SKM-1 (cell line): Measurements from ENCODE around the gene IQSEC3.

Source experiments
- DNase-seq: peaks from one replicate; lab custom pipeline; 2025; ENCODE audit not compliant: unreplicated experiment; lab: John Stamatoyannopoulos, UW

IQSEC3 gene

DNA sequence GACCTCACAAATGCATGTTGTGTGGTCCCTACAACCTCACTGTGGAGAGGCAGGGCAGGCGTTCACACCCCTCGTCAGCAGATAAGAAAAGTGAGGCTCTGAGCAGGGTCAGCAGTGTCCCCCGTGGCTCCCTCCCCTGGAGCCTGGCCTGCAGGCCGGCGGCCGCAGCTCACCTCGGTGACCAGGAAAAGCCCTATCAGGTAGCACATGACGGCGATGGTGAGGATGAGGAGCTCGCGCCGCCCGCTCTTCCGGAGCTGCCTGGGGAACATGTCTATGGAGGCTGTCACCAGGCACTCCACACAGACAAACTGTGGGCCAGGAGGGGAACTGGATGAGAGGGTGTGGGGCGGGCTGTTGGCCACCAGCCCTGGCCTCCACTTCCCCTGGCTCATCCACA, 129.4 kb downstream of the IQSEC3 start:
- no peak for DNase-seq

DNA sequence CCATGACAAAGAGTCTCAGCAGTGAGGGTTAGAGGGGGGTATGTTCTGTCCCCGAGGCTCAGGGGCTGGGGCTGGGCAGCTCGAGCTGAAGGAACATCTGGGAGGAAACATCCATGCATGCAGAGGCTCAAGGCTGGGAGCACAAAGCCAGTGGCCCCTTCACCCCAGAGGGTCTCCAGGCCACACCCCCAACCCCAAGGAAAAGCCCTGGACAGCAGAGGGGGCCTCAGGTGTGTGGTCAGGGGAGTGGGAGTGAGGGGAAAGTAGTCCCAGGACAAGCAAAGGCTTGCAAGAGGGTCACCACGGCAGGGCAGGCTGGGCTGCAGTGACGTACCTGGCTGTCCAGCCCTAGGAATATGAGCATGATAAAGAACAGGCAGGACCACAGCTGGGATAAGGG, 129.9 kb downstream of the IQSEC3 start:
- no peak for DNase-seq

DNA sequence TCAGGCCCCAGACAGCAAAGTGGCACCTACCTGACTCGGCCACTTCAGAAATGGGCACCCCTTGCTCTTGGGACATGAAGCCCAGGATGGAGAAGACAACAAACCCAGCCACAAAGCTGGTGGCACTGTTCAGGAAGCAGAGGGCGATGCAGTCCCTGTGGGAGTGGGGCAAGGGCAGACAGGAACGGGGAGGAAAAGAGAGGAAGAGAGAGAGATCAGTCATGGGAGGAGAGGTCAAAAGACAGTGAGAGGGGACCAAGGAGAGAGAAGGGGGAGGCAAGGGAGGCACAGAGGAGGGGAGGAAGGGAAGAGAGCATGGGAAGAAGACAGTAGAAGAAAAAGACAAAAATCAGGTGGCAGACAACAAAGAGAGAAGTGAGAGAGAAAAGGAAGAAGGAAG, 130.8 kb downstream of the IQSEC3 start:
- no peak for DNase-seq

DNA sequence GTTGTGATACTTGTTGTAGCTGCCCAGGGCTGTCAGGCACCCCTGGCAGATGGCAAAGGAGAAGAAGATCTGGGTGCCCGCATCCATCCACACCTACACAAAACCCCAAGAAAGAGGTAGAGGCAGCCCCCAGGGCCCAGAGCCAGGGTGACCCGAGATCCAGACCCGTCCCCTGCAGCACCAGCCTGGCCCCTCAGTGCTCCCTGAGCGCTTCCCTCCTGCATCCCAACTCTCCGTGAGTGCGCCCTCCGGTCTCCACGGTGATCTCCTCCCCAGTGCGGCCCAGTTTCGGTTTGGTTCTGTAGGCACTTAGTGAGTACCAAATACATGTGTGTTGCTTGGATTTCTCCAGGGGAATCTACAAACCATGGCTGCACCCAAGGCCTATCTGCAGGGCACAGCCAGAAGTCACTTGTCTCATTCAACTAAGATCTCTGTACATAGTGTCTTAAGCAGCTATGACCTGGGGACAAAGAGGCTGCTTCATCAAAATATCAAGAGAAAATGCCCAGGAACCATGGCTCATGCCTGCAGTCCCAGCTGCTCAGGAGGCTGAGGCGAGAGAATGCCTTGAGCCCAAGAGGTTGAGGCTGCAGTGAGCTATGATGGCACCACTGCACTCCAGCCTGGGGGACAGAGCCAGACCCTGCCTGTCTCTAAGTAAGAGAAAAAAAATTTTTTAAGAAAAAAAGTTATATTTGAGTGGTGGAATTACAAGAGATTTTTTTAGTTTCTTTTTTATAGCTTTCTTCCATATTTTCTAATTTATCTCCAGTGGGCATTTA, 131.5 kb downstream of the IQSEC3 start:
- no peak for DNase-seq

DNA sequence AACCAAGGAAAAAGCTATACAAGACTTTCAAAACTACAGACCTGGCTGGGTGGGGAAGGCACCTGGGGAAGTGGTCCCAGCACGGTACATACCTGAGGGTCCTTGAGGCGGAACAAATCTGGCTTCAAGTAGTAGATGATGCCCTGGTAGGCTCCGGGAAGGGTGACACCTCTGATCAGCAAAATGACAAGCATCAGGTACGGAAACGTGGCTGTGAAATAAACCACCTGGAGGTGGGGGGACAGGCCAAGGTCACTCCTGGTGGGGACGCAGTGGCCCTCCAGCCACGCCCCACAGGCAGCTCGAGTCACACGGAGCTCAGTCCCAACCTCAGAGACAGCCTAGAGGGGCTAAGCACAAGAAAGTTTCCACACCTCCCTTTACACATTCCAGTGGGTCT, 132.1 kb downstream of the IQSEC3 start:
- no peak for DNase-seq

DNA sequence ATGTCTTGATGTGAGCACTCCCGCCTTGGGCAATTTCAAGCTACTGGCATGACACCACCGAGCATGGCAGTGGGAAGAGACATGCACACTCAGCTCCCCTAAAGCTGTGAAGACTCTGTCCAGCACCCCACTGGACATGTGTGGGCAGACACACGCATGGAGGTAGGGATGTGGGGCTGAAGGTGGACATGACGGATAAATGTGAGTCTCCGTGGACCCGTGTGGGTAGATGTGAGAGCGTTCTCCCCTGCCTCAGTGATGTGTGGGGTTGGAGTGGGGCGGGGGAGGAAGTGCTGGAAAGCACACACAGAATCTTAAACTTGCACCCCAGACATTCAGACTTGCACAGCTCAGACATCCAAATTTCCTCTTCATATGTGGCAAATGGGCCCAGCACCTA, 134.8 kb downstream of the IQSEC3 start:
- no peak for DNase-seq

DNA sequence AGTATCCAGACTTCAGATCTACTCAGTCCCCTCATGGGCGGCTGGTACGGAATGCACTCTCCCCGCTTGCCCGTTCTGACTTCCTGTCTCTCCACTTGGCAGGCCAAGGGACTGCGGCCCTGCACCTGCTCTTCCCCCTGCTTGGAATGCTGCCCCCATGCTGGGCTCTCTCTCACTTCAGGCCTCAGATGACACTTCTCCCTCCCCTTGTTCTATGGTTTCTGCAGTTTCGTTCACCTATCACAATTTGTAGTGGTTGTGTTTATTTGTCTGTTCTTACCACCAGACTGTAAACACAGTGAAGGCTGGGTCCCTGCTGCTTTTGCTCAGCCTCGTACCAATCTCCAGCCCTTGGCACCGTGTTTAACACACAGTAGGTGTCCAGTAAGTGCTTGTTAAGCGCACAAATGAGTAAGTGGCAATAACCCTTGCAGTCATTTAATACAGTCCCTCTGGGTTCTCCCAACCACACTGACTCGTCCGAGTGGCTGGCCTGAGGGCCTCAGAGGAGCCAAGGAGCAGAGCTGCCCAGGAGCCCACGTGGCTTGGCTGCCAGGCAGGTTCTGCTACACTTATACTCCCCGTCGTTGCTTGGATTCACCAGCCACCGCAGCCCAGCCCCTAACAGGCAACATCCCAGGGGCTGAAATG, 135.6 kb downstream of the IQSEC3 start:
- DNase-seq, result no peak

DNA sequence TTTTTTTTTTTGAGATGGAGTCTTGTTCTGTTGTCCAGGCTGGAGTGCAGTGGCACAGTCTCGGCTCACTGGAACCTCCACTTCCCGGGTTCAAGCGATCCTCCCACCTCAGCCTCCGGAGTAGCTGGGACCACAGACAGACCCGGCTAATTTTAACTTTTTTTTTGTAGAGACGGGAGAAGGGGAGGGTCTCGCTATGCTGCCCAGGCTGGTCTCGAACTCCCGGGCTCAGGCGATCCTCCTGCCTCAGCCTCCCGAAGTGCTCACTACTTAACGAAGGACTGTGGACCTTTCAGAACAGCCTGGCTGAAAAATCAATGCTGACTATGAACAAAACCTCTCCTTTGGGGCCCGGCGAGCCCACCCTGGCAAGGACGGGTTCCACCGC, 136.5 kb downstream of the IQSEC3 start:
- no peak for DNase-seq

DNA sequence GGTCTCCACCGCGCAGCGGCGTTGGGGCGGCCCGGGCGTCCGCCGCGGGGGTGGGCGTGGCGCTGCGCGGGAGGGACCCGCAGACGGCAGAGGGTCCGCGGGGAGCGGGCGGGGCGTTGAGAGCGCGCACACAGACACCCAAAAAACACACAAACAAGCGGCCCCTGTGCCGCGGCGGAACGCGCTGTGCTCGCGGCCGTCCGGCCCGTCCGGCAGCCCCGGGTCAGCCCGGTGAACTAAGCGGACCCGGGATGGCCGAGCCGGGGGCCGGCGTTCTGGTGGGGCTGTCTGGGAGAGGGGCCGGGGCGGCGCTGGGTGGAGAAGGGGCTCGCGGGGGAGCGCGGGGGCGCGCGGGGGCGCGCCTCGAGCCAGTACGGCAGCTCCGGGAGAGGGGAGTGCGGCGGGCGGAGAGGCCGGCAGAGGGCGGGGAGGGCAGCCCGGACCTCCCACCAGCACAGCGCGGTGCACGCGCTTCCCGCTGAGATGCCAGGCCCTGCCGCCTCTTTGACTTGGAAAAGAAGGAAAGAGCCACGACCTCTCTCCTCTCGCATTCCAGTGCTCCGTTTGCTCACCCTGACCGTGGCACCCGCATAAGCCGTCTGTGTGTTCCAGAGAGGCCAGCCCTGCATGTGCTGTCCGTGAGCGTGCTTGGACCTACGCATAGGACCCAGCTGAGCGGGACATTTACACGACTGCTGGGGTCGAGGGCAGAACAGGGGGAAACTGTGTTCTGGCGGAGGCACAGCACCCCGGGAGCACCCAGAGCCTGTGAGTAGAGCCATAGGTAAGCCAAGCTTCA, 137.1 kb downstream of the IQSEC3 start:
- no peak for DNase-seq

DNA sequence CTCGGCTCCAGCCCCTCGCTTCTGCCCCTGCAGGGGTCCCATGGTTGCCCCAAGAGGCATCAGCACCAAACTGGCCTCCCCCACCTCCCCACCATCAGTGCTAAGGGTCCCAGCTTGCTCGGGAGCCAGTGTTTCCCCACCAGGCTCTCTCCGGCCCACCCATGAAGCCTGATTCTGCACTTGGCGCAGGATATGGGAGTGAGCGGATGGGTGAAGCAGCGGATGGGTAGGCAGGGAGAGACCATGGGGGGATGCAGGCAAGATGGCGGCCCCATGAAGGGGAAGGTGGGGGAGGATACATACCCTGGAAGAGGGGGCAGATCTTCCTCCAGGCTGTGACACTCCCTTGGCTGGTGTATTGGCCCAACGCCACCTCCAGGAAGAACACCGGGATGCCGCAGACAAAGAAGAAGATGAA, 137.7 kb downstream of the IQSEC3 start:
- no peak for DNase-seq

DNA sequence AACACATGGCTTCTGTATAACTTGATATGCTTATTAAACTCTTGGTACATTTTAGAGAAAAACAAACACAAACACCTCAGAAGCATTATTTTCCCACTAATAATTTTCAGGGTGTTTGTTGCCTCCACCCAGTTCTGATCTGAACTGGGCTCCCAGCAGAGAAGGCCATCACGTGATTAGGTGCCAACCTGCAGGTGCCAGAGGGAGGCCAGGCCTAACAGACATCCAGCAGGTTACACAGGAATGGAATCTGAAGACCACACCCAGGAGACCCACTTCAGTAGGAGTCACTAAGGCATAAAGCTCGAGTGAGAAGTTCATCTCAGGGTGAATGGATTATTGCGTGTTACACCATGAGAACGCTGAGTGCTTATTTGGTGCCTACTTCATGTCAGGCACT, 138.5 kb downstream of the IQSEC3 start:
- DNase-seq, result no peak

DNA sequence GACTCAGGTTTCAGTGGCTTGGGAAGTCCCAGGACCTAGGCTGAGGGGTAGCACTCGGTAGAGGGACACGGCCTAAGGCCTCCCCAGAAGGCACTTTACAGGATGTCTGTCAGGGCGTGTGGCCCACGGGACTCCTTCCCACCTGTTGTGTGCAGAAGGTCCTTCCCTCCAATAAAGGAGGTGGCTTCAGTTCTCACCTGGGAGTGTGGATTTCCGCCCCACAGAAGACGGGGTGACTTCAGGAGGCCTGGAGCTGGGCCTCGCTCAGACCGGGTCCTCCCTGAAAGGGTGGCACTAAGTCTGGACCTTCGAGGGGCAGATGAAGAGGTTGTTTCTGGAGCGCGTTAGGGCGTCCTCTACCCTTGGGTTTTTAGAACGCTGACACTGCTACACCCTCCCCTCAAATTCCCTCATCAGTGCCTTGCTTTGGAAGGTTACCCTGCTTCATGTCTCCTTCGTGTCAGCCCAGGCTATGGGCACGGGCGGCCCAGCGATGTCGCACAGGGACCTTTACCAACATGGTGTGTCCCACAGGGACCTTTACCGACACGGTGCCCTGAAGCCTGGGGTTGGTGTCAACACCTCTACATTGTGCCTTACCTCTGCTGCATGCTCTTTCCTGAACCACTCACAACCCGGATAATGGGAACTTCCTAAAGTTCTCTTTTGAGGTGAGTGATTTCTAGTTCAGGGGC, 140.3 kb downstream of the IQSEC3 start:
- DNase-seq, result no peak

DNA sequence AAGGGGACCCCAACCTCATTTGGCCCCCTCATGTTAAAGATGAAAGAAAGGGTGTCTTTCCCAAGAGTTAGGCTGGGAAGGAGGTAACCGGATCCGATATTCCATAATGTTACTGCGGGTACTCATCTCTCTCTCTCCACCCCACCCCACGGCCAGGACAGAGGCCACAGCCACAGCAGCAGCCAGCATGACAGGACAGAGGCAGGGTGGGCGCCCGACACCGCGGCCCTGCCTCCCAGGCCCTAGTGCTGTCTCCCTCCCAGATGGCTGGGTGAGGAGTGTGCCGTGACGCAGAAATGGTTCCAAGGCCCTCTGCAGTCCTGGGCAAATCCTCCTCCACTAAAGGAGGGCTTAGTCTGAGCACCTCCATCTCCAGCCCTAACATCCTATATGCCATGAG, 141.2 kb downstream of the IQSEC3 start:
- DNase-seq, result no peak

DNA sequence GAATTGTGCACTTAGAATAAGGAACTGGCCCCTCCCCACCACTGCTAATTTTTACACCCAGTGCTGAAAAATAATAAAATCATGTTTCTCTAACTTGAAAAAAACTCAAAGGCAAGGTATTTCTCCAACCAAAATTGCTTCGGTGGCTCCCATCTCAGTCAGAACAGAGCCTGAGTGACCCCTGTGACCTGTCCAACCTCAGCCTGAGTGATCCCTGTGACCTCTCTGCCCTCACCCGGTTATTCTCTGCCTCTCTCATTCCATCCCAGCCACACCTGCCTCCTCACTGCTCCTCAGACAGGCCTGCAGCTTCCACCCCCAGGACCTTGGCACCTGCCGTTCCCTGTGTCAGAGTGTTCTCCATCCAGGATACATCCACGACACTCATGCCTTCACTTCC, 142.2 kb downstream of the IQSEC3 start:
- DNase-seq, result no peak

DNA sequence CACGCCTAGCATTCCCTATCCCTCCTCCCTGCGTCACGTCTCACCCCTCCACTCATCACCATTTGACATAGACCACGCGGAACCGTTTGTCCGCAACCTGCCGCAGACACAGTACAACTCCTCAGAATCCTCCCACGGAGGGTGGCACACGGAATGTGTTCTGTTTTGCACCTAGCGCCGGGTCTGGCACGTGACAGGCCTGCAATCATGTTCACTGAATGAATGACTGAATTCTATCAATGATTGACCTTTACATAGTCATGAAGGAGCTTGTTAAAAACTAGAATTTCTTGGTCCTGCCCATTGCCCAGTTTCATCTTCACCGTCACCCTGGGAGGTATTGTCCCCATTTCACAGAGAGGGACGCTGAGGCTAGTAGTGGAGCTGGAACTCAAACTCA, 142.7 kb downstream of the IQSEC3 start:
- DNase-seq, result no peak

DNA sequence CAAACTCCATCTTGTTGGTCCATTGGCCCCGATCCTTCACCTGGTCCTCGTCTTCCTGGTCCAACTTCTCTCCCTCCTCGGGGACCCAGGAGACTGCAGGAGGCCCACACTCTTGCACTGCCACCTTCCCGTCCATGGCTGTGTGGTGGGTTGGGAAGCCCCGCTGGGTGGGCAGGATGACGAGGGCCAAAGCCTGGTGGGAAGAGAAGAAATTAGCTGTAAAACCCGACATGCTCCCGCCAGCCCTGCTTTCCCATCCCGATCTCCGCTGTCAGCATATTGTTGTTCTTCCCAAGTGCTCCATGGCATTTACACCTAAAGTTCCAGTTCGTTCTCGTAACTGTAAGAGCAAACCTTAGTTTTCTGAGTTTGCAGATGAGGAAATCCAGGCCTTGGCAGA, 143.3 kb downstream of the IQSEC3 start:
- no peak for DNase-seq

DNA sequence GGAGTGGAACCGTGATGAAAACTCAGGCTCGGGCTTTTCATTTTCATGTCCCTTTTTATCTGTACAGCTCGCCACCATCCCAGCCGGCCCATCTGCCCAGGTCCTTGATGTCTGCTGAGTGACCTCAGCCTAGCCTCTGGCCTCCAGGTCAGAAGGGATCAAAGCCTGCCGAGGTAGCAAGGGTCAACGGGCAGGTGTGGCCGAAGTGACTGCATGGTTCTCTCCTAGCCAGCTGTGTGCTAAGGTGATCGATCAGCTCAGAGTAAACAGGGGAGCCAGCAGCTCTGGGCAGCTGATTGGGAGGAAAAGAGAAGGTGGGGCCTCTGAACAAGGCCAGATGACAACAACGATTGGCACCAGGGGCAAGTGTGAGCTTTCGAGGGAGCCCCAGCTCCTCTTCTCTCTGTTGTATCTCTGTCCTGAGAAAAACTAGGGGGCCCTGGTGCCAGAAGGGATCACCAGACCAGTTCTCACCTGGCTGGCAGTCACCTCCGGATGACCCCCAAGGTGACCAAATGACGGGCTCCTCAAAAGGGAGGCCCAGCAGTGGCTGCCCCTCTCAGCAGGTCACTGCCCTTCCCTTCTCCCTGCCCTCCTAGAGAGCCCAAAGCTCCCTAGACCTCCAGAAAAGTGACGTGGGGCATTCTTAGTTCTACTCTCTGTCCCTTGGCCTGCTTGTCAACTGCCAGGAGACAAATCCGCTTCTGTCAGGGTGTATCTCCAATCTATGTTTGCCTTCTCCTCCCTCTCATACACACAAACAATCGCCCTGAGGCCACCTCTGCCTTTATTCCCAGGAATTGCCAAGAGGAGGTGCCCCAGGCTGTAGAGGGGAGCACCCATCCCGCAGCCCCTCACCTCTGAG, 143.9 kb downstream of the IQSEC3 start:
- DNase-seq, result no peak

DNA sequence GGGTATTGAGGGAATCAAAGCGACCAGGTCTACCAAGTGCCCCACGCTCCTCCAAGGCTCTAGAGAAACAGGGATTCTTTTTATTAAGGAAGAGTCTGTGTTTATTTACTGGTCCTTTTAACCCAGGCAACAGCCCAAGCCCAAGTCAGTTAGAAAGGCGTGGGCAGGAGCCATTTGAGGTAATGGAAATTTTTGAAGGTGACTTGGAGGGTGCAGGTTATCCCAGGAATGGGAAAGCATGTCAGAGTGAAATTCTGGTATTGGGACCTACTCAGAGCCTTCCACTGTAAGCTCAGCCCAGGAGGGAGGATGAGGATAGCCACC, 144.5 kb downstream of the IQSEC3 start:
- DNase-seq, result no peak

DNA sequence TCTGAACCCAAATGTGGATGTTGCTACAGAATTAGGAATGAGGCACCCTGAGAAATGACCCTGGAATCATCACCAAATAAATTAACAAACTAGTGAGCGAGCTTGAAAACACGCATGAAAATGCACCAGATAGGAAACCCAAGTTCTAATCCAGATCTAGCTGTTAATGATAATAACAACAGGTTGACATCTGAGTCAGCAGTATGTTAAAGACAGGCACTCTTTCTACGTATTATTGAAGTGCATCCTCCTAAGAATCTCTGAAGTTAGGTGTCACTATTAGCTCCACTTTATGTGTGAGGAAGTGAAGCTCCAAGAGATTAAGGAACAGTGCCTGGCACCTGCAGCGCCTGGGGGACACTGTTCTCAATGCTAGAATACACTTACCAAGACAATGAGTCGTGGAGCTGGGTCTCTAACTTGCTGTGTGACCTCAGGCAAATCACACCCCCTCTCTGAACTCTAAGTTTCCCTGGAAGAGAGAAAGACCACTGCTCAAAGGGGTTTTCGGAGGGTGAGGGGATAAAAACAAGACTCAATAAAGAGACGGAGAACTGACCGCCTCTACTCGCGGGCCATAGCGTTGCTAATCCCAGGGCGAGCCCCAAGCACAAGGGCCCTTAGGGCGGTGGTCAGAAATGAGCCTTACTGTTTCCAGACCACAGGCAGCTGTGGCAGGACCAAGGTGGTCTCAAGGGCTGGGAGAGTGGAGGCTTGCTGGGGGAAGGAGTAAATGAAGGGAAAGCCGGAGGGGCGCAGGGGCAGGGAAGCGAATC, 145.3 kb downstream of the IQSEC3 start:
- DNase-seq, result no peak

DNA sequence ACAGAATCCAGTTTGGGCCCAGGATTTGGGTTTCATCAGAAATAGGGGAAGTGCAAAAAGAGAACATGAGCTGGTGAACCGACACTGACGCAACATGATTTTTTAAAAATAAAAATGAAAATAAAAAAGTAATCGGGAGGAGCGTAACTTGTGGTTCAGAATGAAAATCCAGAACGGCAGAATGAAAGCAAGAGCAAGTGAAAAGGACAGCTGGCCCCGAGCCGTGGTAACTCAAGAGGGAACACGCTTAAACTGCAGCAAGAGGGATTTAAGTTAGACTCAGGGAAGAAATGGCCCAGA, 145.8 kb downstream of the IQSEC3 start:
- DNase-seq, result peak; percentile 11
